Mesodermal cell (in vitro differentiated cells): ENCODE measurements around the gene MPRIP.

Source experiments
- H3K27ac ChIP-seq: 2 replicates; pipeline ENCODE4 v1.7.0; 2013; ENCODE audit warnings: mild to moderate bottlenecking, low read depth, low read length, moderate library complexity; ENCODE audit not compliant: severe bottlenecking
- H3K36me3 ChIP-seq: 2 replicates; pipeline ENCODE4 v1.7.1; 2013; ENCODE audit warnings: mild to moderate bottlenecking, low read length, moderate library complexity; ENCODE audit not compliant: control insufficient read depth, insufficient read depth
- H3K4me1 ChIP-seq: one replicate; pipeline ENCODE4 v1.7.1; 2013; ENCODE audit warnings: mild to moderate bottlenecking, low read length; ENCODE audit not compliant: insufficient read depth, control insufficient read depth, poor library complexity, severe bottlenecking
- H3K4me3 ChIP-seq: 2 replicates; pipeline ENCODE4 v1.7.0; 2013; ENCODE audit warnings: low read length, control low read depth, mild to moderate bottlenecking; ENCODE audit not compliant: insufficient read depth, poor library complexity, severe bottlenecking; ENCODE audit errors: extremely low read depth
- H3K9me3 ChIP-seq: 2 replicates; pipeline ENCODE4 v1.7.1; 2013; ENCODE audit warnings: mild to moderate bottlenecking, low read length, moderate library complexity; ENCODE audit not compliant: control insufficient read depth
- WGBS, 2 experiments: methylation state at CpG; one replicate each; pipeline ENCODE4 v1.1.5; 2013; ENCODE audit warnings: missing lambda C conversion rate in 2 of 2; ENCODE audit not compliant: insufficient coverage in 2 of 2; 5-methylcytosine and 5-hydroxymethylcytosine counted together

The MPRIP gene

DNA sequence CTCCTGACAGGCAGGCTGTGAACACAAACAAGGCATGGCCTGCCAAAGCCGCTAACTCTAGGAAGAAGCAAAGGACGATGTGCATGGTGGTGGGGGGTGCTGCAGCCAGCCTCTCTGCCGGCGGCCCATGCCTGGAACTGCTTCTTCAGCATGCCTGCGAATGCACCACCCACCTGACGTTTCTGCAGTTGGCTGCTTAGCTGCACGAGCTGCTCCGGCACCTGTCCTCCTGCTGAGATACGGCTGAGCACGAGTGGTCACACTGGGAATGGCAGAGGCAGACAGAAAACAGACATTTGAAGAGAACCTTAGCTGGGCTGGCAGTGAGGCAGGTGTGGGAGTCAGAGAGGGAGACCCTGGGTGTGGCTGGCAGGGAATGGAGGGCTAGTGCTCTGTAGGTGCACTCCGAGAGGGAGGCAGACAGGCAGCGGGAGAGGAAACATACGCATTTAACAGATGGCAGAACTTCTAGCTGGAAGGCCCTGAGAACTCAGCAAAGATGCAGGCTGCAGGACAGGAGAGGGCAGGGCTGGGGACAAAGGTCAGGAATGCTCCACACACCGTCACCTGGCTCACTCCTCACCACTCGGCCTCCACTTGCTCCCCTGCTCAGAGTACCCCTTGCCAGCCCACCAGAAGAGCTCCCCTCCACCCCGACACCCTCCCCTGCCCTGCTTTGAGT is 189.5 kb downstream of the MPRIP start:
- no peaks in the 10 kb centered on the region for H3K4me1 ChIP-seq
- 90 to 95% methylated on average over 15 of the region's 16 CpGs for WGBS, 2 experiments
- no peak overlapping the region for H3K27ac ChIP-seq
- H3K36me3 ChIP-seq, result peaks cover 58% of the 10 kb centered on the region
- H3K9me3 ChIP-seq, result no peaks in the 10 kb centered on the region
- H3K4me3 ChIP-seq, result no peak overlapping the region

GRCh38 chr17:17232303-17232621 is 190.0 kb downstream of the MPRIP start:
- no peaks in the 10 kb centered on the region for H3K4me1 ChIP-seq
- H3K27ac ChIP-seq, result no peak overlapping the region
- peaks cover 54% of the 10 kb centered on the region for H3K36me3 ChIP-seq
- WGBS, 2 experiments, result 90 to 98% methylated on average over 9 of the region's 11 CpGs
- H3K4me3 ChIP-seq, result no peak overlapping the region
- no peaks in the 10 kb centered on the region for H3K9me3 ChIP-seq

DNA sequence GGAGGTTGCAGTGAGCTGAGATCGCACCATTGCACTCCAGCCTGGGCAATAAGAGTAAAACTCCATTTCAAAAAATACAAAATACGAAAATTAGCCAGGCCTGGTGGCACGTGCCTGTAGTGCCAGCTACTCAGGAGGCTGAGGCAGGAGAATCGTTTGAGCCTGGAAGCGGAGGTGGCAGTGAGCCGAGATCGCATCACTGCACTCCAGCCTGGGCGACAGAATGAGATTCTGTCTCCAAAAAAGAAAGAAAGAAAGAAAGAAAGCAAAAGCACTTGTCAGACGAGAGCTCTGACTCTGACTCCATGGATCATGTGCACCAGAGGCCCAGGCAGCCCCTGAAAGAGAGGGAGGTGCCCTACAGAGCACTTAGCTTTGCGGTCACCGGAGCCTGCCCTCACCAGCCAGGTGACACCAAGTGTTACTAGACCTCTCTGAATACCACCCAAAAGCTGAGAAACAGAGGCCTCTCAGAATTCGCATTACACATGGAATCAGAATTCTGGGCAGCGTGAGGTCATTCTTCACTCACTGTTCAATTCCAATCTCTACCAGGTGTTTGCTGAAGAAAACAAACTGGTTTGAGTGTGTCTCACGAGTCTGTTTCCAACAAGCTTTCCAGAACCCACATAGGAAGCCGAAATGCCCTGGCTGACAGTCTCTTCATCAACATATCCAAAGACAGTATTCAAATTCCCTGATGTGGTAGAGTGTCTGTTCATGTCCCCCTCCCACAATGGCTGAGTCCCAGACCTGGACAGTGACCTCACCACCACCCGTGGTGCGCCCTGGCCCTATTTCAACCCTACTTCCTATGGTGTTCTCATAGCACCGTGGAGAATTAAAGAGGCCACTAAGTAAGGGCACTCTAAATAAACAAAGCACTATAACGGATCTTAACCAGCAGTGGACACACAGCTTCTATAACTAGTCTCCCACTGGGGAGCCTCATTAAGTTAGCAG is 193.2 kb downstream of the MPRIP start:
- Histone ChIP-seq H3K9me3 (no peaks in the 10 kb centered on the region), H3K27ac (no peak overlapping the region), H3K4me3 (peak overlapping the region; percentile 99), H3K36me3 (peaks cover 23% of the 10 kb centered on the region), H3K4me1 (no peaks in the 10 kb centered on the region)
- 80 to 91% methylated on average over 13 to 14 of the region's 19 CpGs for WGBS, 2 experiments

DNA sequence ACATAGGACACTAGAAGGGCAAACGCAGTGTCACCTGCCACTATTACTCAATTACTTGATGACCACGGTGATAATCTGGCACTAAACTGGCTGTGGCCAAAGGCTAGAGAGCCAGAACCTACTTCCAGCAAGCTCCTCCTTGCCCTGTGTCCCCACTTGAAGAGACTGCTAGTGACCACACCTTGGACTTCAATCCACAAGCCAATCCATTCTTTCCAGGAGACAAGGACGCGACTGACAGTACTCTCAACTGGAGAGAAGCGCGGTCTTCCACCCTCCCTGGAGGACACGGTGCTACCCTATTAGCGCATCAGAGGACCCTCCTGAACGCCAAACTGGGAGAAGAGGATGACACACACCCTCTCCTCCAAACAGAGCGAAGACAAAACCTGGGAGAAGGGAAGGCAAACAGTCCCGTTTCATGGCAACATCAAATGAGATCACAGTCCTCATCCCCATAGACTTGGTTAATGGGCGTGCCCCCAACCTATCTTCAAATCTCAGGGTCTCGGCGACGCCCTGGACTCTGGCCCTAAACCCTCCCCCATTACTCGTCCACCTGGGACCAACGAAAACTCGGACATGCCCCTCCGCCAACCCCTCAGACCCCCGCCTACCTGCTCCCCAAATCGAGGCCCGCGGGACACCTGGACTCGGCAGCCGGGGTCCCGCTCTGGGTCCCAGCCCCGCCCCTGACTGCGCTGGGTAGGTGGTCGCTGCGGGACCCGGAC is 194.2 kb downstream of the MPRIP start:
- Histone ChIP-seq H3K27ac (peak overlapping the region; percentile 99), H3K4me3 (peak overlapping the region; percentile 99)

DNA sequence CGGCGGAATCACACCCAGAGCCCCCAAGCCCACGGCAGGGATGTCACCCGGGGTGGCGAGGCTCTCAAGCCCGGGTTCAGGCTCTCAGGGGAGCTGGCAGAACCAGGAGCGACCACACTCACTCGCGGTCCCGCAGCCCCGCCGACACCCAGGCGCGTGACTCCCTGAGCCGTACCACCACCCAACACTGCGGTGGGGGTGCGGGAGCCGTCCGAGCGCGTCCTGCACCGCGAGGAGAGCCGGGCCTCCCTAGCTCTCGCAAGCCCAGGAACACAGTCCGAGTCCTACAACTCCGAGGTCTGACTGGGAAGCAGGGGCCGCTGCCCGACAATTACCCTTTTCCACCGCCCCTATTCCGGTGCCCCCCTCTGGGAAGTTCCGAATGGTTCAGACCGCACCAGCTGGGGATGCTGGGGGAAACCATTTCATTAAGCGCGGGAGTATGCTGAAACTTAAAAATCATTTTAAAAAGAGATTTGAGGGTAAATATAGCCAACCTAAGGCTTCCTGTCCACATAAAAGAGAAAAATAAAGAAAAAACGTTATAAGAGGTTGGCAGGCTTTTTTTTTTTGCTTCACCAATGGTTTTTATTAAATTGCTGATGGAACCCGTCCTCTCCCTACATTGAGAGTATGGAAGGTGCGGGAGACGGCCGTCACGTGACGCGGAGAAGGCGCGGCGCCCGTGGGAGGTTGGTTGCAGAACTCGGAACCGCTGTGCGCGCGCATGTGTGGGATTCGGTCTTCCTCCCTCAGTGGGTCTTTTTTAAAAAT is 195.0 kb downstream of the MPRIP start, which contains the start of gene FLCN:
Gene FLCN, minus strand, starts transcription at position 143 of the 774 bp plus-strand sequence. CDS start 9,031 bp downstream, outside the sequence.
- H3K4me1 ChIP-seq, result no peaks in the 10 kb centered on the region
- H3K36me3 ChIP-seq, result peaks cover 7% of the 10 kb centered on the region
- WGBS, 2 experiments, result 0% methylated on average over 33 to 37 of the region's 53 CpGs
- H3K9me3 ChIP-seq, result no peaks in the 10 kb centered on the region
- peak within 1 kb of the TSS; percentile 99 for H3K27ac ChIP-seq
- H3K4me3 ChIP-seq, result peak within 1 kb of the TSS; percentile 99

More for the DNA sequence above, 194.2 kb downstream of the MPRIP start:
- Histone ChIP-seq H3K4me1 (no peaks in the 10 kb centered on the region), H3K9me3 (no peaks in the 10 kb centered on the region), H3K36me3 (peaks cover 13% of the 10 kb centered on the region)
- 1 to 5% methylated on average over 14 to 27 of the region's 31 CpGs for WGBS, 2 experiments

GRCh38 chr17:17239832-17240231 is 197.6 kb downstream of the MPRIP start:
- Histone ChIP-seq H3K4me1 (no peaks in the 10 kb centered on the region), H3K27ac (no peak overlapping the region), H3K4me3 (no peak overlapping the region), H3K9me3 (no peaks in the 10 kb centered on the region), H3K36me3 (no peaks in the 10 kb centered on the region)
- WGBS, 2 experiments, result 90 to 100% methylated on average over 1 of the region's 1 CpG

DNA sequence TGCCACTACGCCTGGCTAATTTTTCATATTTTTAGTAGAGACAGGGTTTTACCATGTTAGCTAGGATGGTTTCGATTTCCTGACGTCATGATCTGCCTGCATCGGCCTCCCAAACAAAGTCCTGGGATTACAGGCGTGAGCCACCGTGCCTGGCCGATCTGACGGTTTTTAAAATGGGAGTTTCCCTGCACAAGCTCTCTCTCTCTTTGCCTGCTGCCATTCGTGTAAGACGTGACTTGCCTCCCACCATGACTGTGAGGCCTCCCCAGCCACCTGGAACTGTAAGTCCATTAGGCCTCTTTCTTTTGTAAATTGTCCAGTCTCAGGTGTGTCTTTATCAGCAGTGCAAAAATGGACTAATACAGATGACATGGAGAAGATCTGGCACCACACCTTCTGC is 199.4 kb downstream of the MPRIP start:
- WGBS, 2 experiments, result 85 to 92% methylated on average over 10 of the region's 10 CpGs
- H3K27ac ChIP-seq, result no peak overlapping the region
- no peaks in the 10 kb centered on the region for H3K9me3 ChIP-seq
- no peak overlapping the region for H3K4me3 ChIP-seq
- no peaks in the 10 kb centered on the region for H3K4me1 ChIP-seq
- H3K36me3 ChIP-seq, result peaks cover 12% of the 10 kb centered on the region

DNA sequence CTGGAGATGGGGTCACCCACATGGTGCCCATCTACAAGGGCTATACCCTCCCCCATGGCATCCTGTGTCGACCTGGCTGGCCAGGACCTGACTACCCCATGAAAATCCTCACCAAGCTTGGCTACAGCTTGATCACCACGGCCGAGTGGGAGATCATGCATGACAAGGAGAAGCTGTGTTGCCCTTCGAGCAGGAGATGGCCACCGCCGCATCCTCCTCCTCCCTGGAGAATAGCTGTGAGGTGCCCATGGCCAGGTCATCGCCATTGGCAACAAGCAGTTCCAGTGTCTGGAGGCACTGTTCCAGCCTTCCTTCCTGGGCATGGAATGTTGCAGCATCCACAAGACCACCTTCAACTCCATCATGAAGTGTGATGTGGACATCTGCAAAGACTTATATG is 200.0 kb downstream of the MPRIP start:
- 91 to 98% methylated on average over 7 of the region's 7 CpGs for WGBS, 2 experiments
- H3K4me1 ChIP-seq, result no peaks in the 10 kb centered on the region
- H3K9me3 ChIP-seq, result no peaks in the 10 kb centered on the region
- peaks cover 17% of the 10 kb centered on the region for H3K36me3 ChIP-seq
- H3K4me3 ChIP-seq, result no peak overlapping the region
- H3K27ac ChIP-seq, result no peak overlapping the region
